ENCODE data around the gene WDR5B.
A peak's percentile ranks its signal among the peaks of the same experiment; 100 is the strongest.

WDR5B gene

DNA sequence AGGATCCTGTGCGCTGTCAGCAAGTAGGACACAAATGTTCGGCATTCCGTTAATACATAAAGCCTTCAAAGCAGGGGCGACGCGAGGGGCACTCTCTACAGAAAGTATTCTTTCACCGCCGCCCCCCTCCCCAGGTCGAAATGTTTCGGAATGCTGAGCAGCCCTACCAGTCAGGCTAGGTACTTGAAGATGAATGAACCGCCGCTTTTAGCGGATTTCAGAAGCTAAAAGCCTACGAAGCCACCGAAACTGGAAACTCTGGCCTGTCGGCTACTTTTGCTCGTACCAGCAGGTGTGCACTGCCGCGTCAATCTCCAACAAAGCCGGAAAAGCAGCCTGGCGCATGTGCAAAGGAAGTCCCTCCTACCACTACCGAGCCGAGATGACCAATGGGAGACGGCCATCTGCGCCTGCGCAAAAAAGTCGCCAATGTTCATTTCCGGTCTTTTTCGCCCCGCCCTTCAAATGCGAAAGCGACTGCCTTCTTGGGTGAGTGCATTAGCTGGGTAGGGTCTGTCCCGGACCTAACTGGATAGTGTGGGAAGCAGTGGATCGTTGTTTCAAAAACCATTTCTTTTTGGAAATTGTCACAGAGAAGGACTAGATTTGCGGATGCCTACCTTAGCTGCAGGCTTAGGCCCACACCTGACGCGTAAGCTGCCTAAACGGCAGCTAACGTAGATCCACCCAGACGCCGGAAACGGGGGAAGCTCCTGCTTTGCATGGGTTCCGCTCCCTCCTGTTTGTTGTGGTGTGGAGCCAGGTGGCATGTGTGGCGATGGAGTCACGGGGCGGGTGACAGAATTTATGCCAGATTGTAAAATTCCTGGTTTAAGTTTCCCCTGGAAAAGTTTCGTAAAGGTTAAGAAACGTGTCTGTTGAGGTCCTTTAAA lies at the start of gene WDR5B:
WDR5B (minus strand) TSS at position 301 of the 893 bp plus-strand sequence. CDS start 534 bp downstream, outside the sequence.
- DNase-seq (ENCODE audit: low read depth) = peak; percentile 99
- peak within 1 kb of the TSS; percentile 75 for H3K4me3 ChIP-seq (ENCODE audit: low read depth, low read length)
- TF ChIP-seq, protein P1, sequence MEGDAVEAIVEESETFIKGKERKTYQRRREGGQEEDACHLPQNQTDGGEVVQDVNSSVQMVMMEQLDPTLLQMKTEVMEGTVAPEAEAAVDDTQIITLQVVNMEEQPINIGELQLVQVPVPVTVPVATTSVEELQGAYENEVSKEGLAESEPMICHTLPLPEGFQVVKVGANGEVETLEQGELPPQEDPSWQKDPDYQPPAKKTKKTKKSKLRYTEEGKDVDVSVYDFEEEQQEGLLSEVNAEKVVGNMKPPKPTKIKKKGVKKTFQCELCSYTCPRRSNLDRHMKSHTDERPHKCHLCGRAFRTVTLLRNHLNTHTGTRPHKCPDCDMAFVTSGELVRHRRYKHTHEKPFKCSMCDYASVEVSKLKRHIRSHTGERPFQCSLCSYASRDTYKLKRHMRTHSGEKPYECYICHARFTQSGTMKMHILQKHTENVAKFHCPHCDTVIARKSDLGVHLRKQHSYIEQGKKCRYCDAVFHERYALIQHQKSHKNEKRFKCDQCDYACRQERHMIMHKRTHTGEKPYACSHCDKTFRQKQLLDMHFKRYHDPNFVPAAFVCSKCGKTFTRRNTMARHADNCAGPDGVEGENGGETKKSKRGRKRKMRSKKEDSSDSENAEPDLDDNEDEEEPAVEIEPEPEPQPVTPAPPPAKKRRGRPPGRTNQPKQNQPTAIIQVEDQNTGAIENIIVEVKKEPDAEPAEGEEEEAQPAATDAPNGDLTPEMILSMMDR (IDR thresholded peaks at IDR 0.05; ENCODE audit: insufficient read depth, low read depth, low read length, missing control alignments) = no peak

DNA sequence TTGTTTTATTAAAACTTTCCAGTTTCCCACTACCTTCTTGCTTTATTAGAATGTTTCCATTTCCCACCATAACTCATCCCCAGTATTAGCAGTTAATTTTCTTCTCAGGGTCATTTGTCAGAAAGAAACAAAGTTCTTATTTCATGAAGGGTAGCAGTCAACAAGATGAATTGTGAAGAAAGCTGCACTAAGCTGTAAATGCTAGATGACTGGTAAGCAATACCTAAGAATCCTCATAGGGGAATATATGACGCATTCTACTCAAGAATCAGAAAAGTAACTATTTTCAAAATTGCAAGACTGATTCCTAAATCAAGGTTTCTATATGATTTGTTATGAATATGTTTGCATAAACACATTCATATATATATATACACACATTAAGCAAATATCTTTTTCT lies 48.8 kb upstream of the WDR5B start:
- H3K4me3 ChIP-seq (ENCODE audit: low read depth, low read length) = no peak overlapping the region
- DNase-seq (ENCODE audit: low read depth) = no peak
- TF ChIP-seq, protein P1 (IDR thresholded peaks at IDR 0.05; ENCODE audit: insufficient read depth, low read depth, low read length, missing control alignments) = no peak

DNA sequence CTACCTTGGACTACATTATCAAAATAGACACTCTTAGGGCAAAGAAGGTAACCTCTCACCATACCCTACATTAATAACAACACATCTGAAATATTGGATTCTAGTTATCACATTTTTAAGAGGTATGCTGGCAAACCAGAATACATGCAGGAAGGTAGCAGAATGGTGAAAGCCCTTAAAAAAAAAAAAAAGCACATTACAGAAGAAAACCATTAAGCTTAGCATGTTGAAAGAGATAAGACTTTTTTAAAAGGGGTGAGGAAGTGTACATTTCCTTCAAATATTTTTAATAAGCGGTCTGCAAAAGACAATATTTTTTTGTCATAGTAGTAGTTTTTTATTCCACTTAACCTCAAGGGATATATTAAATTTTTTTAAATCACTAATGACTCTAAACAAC lies 46.5 kb upstream of the WDR5B start:
- no peak overlapping the region for H3K4me3 ChIP-seq (ENCODE audit: low read depth, low read length)
- TF ChIP-seq, protein P1 (IDR thresholded peaks at IDR 0.05; ENCODE audit: insufficient read depth, low read depth, low read length, missing control alignments) = no peak
- no peak for DNase-seq (ENCODE audit: low read depth)

DNA sequence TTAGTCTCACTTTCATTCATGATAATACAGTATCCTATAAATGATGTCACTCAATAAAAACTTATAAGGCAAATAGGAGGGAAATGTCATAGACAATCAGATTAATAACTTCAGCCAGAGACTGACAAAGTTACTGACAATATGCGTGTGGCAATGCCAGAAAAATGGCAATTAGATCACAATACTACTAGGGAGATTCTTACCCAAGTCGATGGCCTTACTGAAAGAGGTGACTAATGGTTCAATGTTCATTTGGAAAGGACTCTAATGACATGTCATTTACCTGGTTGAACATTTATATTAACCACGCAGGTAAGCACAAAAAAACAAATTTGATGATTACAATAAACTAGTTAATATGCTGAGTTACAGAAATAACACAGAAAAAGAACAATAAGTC lies 45.9 kb upstream of the WDR5B start:
- TF ChIP-seq, protein P1 (IDR thresholded peaks at IDR 0.05; ENCODE audit: insufficient read depth, low read depth, low read length, missing control alignments) = no peak
- H3K4me3 ChIP-seq (ENCODE audit: low read depth, low read length) = no peak overlapping the region
- DNase-seq (ENCODE audit: low read depth) = no peak

DNA sequence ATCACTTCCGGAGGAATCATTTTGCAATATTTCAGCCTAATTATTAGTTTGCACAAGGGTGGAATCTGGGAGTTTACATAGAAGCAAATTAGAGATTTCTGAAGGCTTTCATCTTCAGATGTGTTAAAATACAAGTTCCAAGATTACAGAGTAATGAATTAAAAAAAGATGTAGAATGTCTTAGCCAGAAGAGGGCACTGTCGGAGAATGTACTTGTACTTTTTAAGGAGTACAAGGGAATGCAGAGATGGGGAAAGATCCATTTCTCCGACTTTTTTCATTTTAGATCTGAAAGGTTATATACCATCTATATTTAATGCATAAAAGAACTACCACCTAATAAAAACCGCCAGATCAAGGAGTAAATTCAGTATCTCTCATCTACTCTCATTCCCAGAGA lies 43.1 kb upstream of the WDR5B start:
- H3K4me3 ChIP-seq (ENCODE audit: low read depth, low read length) = no peak overlapping the region
- peak; percentile 30 for DNase-seq (ENCODE audit: low read depth)
- TF ChIP-seq, protein P1 (IDR thresholded peaks at IDR 0.05; ENCODE audit: insufficient read depth, low read depth, low read length, missing control alignments) = peak; percentile 35

DNA sequence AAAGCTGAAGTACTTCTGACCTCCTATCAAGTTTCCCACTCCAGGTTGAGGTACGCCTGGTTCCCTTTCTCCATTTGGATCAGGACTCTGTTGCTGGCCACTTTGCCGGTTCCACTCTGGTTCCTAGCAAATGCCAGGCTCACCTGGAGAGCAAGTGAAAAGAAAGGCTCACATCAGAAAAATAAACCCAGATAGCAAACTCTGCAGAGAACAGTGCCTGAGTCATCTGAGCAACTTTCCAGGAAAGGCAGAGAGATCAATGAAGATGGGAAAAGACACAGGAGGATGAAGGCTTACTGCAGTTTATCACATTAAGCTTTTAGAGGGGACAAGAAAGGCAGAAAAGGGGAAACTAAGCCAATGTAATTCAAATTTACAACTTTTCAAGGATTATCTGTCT lies 41.8 kb upstream of the WDR5B start:
- DNase-seq (ENCODE audit: low read depth) = no peak
- TF ChIP-seq, protein P1 (IDR thresholded peaks at IDR 0.05; ENCODE audit: insufficient read depth, low read depth, low read length, missing control alignments) = no peak
- H3K4me3 ChIP-seq (ENCODE audit: low read depth, low read length) = no peak overlapping the region
